Cardiac atrium fibroblast (primary cell): Measurements from ENCODE around the gene RFC3. TPM values are rescaled to one million over a fixed set of nuclear protein-coding genes. Genes with fewer than 3 reads are reported as not detected.

Source experiments
- total RNA-seq: library from RNA; depleted of rRNA; stranded (reverse); fragments of >200 nt; gene quantifications from 2 replicates; pipeline ENCODE4 v1.2.3, GENCODE V29; 2015

The RFC3 gene, protein sequence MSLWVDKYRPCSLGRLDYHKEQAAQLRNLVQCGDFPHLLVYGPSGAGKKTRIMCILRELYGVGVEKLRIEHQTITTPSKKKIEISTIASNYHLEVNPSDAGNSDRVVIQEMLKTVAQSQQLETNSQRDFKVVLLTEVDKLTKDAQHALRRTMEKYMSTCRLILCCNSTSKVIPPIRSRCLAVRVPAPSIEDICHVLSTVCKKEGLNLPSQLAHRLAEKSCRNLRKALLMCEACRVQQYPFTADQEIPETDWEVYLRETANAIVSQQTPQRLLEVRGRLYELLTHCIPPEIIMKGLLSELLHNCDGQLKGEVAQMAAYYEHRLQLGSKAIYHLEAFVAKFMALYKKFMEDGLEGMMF
- total RNA-seq, result 8.3 TPM in 2 replicates

DNA sequence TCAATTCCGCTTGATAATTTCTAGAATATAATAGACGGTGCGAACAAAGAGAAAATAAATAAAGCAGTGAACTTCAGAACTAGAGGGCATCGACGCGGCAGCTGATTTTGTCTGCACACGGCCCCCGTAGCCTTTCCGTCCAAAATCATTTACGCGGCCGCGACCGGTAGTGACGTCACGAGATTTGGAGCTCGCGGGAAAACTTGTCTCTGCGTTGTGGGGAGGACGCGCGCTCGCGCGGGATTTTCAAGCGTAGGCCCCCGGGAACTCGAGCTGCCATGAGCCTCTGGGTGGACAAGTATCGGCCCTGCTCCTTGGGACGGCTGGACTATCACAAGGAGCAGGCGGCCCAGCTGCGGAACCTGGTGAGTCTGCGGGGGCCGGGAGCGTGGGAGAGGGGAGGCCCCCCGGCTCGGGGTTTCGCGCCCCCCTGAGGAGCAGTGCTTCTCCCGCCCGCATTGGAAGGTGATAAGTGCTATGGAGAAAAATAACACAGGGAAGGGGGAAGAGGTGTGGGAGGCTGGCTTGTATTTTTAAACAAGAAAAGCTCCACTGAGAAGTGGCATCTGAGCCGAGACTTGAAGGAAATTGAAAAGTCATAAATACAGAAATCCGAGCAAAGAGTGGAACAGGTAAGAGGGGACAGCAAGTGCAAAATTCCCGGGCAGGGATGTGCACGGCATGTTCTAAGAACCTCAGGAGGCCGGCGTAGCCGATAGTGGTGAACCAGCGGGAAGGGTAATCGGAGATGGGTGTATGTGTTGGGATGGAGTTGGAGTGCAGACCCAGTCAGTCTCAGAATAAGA lies at the start of gene RFC3:
TSS of gene RFC3 (plus strand) at position 249 of the 806 bp plus-strand sequence. CDS start at position 279, 30 bp downstream.

